HG03558 (cell line): ENCODE measurements around the gene DRC1.

Experiments
- ATAC-seq: cut with Tn5 transposase; IDR thresholded peaks from one replicate; pipeline ENCODE4 v1.9.1; 2021; ENCODE audit warnings: moderate number of reproducible peaks; ENCODE audit not compliant: unreplicated experiment; ENCODE audit errors: extremely low read depth

Gene DRC1

DNA sequence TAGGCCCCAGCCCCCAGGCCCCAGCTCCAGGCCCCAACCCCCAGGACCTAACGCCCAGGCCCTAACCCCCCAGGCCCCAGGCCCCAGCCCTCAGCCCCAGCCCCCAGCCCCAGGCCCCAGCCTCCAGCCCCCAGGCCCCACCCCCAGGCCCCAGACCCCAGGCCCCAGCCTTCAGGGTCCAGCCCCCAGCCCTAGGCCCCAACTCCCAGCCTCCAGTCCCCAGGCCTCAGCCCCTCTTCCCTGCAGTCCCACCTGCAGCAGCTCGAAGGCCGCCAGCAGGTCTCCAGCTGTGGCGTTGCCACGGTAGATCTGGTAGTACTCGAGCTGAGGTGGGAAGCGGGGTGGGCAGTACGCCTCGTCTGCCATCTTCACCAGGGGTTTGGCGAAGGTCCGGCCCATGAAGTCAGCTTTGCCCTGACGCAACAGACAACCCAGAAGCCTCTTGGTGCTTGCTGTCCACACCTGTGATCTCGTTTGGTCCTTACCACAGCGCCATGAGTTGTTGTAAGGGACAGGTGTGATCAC, 72.6 kb downstream of the DRC1 start:
- ATAC-seq = no peak

DNA sequence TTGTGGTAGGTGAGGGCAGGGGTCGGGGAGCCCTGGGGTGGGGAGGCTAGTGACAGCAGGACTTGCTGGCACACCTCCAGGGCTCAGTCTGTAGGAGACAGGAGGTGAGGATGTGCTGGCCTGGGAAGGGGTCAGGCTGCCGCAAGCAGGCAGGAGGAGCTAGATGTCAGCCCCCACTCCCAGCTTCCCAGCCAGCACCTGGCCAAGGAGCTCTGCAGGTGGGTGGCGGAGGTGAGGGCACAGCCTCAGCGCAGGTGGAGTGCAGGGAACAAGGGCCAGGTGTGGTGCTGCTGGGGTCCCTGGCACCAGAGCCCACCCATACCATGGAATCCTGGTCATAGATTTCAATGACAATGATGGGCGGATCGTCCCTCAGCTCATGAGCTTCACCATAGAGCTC, 73.3 kb downstream of the DRC1 start:
- ATAC-seq = no peak

DNA sequence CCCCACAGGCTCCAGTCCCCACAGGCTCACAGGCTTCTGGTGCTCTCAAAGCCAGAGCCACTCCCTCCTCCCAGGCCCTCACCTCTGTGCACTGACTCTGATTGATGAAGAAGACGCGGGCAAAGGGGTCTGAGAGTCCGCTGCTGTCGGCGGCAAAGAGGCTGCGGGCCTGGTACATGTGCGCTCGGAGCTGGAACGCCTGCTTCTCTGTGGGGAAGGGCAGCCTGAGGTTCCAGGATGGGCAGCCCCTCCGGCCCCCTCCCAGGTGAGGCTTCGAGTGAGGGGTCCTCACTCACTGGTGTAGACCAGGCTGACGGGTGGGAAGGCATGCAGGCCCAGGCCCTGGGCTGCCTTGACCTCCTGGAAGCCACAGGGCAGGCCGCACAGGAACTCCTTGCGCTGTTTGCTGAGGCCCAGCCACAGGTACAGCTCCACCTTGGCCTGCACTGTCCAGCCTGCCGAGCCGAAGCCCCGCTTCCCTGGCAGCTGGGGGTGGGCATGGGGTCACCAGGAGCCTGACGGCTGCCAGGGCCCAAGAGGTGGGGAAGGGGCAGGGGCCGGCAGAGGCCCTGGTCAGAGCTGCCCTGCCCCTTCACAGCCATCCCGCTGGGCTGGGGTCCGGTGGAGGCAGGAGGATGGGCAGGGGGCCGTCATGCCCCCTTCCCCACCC, 74.2 kb downstream of the DRC1 start:
- ATAC-seq = no peak

DNA sequence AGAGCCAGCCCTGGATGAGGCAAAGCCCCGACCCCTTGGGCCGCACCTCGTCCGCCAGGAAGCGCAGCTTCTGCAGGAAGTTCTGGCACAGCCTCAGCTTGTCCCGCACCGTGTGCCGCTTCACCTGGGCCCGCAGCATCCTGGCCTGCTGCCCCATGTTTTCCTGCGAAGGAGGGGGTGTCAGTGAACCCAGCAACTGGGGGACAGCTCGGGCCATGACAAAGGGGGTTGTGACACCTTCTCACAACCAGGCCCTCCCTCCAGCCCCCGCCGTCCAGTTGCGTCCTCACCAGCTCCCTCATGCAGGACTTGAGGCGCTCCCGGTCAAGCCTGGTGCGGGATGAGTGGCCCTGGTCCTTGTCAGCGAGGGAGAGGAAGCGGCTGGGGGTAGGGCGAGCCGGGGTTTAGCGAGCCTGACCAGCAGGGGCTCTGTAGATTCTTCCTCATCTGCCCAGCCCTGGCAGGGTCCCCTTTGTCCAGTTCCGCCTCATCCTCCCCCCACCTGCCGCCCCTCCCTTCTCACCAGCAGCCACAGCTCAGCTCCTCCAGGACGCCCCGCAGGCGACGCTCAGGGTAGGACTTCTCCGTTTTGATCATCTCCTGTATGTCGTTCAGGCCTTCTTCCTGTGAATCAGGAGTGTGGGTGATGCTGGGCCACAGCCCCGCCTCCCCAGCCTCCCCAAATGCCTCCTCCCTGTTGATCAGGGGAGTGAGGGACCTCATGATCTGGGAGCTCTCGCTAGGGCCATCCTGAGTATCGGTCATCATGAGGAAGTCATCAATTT, 75.6 kb downstream of the DRC1 start:
- ATAC-seq = no peak

DNA sequence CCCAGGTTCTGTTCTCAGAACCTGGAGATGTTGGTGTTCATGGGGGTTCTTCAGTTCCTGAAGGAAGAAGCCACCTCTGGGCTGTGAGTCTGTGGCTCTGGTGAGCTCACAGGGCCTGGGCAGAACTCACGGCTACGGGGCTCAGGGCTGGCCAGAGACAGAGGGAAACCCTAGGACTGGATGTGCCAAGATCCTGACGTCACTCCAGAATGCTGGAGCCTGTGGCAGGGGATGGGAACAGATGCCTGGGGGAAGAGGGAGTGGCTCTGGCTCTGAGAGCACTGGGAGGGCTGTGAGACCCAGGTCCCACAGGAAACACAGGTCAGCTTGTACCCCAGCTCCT, 76.2 kb downstream of the DRC1 start, which contains the start of gene OTOF:
Gene OTOF, minus strand, starts transcription at position 214 of the 343 bp plus-strand sequence.
- ATAC-seq = no peak

DNA sequence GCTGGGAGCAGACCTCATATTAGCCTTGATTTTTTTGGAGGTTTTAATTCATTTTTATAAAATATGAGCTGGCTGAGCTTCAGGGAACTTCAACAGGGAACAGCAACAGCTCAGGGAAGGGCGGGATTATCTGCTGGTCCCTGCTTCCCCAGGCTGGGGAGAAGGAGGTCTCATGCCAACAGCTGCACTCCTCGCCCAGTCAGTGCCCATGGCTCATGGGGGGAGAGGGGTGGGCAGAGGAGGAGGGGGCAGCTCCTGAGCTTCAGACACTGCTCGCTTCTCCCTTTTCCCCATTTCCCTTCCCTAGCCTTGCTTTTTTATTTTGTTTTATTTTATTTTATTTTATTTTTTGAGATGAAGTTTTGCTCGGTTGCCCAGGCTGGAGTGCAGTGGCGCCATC, 76.6 kb downstream of the DRC1 start:
- no peak for ATAC-seq

DNA sequence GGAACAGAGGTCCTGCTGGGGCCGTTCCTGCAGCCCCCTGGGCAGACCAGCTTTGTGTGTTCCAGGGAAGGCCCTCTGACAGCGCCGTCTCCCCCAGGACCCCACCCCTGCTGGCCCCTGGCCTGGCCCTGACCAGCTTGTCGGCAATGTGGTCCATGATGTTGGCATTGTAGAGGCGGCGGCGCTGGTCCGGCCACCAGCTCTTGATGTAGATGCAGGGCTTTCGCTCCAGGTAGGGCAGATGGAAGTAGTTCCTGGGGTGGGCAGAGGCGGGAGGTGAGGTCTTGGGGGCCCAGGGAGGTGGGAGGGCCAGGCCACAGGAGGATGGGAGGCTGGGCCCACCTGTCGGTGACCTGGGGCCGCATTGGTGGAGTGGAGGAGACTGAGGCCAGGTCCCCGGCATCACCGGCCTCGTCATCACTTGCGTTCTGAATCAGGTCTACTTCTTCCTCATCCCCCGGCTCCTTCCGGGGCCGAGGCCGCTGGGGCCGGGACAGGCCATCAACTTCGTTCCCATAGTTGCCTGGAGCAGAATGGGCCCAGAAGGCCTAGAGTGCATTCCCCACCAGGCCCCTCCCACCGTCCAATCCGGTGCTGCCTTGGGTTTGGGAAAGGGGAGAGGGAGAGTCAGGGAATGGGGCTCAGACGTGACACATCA, 77.5 kb downstream of the DRC1 start:
- no peak for ATAC-seq

DNA sequence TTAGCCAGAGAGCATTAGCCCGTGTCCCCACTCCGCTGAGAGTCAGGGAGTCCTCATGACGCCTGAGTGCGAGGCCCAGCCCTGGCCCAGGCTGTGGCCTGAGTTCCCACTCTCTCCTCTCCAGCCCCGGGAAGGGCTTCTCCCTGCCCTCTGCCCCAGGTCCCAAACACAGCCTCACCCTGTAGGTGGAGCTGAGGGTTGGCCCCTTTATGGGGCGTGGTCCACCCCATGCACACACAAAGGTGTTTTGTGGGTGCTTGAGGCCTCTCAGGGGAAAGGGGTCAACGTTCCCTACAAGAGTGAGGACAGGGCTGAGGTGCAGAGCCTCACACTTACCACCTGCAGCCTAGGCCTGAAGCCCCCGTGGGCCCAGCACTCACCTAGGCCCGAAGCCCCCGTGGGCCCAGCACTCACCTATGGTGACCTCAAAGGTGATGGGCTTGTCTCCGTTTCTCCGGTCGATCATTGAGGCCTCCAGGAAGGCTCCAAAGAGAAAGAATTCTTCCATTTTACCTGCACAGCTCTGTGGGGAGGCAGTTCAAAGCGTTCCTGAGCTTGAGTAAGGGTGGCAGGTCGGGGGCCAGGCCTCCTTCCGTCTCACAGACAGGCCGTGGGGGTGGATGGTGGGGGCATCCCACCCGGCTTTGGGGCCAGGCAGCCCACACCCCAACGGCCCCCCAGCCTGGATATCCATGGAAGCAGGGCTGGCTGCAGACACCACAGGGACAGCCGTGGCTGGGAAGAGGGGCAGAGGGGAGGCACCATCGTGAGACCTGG, 78.3 kb downstream of the DRC1 start:
- no peak for ATAC-seq

DNA sequence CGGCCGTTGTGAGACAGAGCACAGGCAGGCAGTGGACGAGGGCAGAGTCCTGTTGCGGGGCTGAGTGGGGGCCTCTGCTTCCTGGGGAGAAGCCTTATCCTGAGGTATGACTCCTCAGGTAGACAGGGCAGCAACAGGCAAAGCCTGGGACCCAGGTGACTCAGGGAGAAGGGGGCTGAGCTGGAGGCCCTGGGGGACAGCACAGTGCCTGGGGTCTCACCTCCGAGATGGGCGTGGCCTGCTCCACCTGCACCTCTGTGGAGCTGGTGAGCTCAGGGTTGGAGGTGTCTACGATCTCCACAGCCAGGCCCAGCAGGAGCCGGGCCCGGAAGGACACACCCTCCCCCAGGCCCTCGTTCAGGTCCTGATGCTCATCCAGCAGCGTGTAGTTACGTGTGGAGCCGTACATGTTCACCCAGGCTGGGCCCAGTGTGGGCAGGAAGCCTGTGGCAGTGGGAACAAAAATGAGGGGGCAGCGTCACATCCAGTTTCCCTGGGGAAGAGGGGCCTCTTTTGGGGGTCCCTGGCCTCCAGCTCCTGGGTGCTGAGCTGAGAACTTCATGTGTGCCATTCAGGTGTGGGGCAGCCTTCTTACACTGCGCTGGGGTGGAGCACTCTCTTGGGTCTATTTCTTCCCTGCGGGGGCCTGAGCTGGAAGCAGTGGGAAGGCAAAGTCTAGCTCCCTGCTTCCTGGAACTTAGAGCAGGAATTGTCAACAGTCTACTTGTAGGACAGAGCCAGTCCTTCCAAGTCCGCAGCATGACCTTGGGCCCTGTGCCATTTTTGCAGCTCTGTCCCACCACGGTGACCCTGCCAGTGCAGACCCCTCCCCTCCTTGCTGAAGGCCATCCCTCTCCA, 79.1 kb downstream of the DRC1 start:
- ATAC-seq = no peak

DNA sequence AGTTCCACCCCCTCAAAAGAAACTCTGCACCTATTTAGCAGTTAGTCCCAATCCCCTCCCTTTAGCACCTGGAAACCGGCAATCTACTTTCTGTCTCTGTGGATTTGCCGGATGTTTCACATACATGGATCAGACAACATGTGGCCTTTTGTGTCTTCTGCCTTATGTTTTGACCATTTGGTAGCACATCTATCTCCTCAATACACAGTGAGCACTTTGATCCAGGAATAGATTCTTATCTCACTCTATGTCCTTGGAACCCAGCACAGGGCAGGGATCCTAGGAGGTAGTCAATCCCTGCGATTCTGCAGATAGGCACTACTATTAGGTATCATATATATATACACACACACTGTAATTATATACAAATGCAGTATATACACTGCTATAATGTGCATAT, 80.0 kb downstream of the DRC1 start:
- ATAC-seq = no peak

DNA sequence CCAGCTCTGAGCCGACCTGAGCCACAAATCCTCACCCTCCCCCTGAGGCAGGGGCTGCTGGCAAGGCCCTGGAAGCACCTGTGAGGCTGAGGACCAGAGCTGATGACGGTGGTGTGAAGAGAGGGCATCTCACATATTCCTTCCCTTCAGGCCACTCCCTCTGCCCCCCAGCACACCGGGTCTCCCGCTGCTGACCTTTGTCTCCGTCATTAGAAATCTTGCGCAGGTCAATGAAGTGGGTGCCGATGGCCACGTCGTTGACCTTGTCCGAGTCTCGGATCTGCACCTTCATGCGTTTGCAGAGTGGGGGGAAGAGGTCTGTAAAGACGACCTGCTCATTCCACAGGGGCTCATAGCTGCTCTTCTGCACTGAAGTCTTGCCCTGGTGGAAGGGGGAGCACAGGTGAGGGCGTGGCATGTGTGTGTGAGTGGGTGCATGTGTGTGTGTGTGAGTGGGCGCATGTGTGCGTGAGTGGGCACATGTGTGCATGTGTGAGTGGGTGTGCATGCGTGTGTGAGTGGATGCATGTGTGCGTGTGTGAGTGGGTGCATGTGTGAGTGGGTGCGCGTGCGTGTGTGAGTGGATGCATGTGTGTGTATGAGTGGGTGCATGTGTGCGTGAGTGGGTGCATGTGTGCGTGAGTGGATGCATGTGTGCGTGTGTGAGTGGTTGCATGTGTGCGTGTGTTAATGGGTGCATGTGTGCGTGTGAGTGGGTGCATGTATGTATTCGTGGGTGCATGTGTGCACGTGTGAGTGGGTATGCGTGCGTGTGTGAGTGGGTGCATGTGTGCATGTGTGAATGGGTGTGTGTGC, 80.7 kb downstream of the DRC1 start:
- no peak for ATAC-seq

DNA sequence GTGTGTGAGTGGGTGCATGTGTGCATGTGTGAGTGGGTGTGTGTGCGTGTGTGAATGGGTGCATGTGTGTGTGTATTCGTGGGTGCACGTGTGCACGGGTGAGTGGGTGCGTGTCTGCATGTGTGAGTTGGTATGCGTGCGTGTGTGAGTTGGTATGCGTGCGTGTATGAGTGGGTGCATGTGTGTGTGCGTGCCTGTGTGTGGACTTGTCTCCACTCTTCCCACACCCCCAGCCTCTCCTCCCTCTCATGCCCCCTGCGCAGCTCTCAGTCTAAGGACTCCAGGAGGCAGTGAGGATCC, 81.3 kb downstream of the DRC1 start:
- ATAC-seq = no peak

DNA sequence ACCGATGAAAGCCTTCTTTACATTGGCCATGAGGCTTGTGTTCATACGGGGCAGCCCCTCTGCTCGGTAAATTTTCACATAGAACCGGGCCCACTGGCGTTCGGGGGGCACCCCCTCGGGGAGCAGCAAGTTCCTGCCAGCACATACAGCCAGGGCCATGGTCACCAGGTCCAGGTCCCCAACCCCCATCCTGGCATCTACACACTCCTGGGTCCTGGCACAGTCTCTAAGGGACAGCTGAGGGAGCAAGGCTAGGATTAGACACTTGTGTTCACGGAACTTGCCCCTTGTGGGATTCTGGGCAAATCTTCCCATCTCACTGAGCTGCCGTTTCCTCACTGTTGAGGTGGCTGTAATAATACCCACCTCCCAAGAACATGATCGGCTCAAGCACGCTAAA, 81.8 kb downstream of the DRC1 start:
- no peak for ATAC-seq

DNA sequence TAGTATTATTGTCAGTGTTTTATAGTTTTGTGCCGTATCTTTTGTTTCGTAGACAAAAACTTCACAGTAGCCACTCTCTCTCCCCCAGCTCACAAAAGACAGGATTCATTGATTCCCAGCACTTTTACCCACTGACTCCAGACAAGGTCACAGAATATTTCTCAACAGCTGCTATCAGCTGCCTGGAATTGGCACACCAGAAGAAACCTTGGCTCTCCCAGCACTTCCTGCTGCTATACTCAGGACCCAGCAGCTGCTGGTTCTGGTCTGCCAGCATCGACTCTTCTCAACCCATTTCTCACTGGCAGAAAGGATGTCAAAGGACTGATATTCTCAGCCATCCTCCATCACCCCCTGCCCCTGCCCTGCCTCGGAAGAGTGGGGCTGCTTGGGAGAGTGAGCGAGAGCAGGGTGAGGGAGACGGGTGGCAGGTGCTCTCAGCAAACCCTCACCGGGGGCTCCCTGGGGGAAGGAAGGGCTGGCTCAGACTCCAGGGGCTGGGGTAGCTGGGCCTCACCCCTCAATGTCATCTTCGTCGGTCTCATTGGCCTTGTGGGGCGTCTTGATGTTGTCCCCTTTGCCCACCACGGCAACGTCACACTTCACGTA, 82.3 kb downstream of the DRC1 start:
- no peak for ATAC-seq

DNA sequence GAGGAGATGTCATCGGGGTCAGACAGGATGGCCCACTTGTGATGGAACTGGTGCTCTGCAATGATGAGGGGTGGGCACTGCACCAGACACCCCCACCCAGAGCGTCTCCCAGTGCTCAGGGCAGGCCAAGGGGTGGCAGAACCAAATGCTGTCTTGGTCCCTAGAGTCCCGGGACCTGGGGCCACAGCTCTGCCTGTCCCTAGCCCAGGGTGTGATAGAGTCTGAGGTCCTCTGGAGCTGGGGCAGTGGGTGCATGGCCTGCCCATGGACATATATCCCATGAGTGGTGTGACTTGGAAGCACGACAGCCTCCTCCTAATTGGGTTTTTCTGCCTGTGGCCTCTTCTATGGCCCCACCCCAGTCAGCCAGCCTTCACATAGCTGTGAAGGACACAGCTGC, 82.9 kb downstream of the DRC1 start:
- no peak for ATAC-seq

DNA sequence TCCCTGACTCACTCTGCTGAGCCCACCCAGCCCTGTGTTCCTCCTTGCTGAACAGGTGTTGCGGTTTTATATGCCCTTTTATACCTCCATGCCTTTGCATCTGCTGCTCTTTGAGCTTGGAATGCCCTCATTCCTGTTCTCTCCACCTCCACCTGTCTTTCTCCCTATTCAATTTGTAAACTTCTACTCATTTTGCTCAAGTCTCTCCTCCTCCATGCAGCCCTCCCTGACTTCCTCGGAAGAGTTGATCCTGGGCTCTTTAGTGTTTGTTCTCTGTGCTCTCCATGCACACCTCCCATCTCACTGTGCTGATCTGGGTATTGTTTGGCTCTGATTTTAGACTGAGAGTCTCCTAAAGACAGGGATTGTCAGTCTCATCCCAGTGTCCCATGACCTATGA, 83.4 kb downstream of the DRC1 start:
- no peak for ATAC-seq

DNA sequence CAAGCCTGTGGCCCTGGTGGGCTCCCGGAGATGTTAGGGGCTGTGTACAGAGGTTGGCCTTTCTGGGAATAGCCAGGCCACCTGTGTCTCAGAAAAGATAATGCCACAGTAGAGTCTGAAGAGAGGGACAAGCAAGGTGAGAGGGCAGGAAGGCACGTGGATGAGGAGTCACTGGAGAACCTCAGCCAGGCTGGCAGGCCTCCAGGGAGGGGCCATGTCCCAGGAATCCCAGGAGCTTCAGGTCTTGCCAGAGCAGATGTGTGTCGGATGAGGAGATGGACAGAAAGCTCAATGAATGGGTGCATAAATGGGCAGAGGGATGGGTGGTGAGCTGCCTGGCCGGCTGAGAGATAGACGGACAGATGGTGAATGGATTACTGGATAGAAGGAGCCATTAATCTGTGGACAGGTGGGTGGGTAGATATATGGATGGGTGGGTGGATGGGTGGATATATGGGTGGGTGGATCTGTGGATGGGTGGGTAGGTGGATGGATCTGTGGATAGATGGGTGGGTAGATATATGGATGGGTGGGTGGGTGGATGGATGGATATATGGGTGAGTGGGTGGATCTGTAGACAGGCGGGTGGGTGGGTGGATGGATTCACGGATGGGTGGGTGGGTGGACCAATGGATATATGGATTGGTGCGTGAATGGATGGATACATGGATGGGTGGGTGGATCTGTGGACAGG, 84.2 kb downstream of the DRC1 start:
- ATAC-seq = no peak

DNA sequence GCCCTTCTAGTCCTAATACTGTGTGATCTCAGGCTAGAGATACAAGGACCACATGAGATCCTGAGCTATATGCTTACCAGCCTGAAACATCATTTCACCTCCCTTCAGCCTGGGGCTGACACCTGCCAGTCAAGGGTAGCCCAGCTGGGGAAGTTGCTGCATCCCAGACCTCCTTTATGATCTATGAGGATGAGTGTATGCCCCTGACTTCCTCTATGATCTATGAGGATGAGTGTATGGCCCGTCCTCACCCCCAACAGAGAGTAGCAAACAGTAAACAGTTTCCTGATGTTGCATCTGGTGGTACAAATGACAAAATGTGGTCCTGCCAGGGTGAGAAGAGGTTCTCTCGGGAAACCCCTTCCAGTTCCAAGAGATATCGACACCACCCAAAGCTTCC, 85.1 kb downstream of the DRC1 start:
- no peak for ATAC-seq
